PFSK-1 (cell line): ENCODE results near the gene SYTL5.

Experiments
- POLR2AphosphoS5 ChIP-seq: IDR thresholded peaks from 2 replicates; pipeline ENCODE4 v1.6.1; 2012; ENCODE audit warnings: low read depth, mild to moderate bottlenecking, control low read depth, low read length, moderate library complexity
- TAF1 ChIP-seq: IDR thresholded peaks from 2 replicates; pipeline ENCODE4 v1.6.1; 2012; ENCODE audit warnings: low read length, control low read depth, borderline replicate concordance; ENCODE audit not compliant: insufficient read depth
- TF ChIP-seq, protein P1 (sequence below), 2 experiments: IDR thresholded peaks; 2 replicates each; pipeline versions ENCODE4 v1.6.1 to v1.8.0; 2011 to 2012; ENCODE audit warnings: low read depth in 2 of 2, low read length in 2 of 2, control low read depth in 1 of 2, inconsistent platforms in 1 of 2, mild to moderate bottlenecking in 1 of 2, moderate library complexity in 1 of 2; ENCODE audit not compliant: insufficient read depth in 1 of 2

DNA sequence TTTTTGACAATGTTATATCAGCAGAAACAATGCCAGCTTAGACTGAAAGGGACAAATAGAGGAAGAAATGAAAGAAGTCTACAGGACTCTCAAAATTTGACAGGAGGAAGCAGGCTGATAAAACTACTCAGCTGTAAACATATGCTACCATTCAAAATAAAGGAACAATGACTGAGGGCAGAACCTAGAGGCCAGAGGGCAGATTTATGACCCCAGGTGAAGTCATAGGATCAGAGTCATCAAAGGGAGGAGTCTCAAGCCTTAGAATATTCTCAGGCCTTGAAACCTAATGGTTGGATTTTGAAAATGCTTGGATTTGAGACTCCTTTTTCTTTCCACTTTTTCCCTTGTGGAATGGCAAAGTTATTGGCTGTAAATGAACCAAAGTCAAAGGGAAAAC lies 17.0 kb upstream of the SYTL5 start:
- TF ChIP-seq, protein P1, sequence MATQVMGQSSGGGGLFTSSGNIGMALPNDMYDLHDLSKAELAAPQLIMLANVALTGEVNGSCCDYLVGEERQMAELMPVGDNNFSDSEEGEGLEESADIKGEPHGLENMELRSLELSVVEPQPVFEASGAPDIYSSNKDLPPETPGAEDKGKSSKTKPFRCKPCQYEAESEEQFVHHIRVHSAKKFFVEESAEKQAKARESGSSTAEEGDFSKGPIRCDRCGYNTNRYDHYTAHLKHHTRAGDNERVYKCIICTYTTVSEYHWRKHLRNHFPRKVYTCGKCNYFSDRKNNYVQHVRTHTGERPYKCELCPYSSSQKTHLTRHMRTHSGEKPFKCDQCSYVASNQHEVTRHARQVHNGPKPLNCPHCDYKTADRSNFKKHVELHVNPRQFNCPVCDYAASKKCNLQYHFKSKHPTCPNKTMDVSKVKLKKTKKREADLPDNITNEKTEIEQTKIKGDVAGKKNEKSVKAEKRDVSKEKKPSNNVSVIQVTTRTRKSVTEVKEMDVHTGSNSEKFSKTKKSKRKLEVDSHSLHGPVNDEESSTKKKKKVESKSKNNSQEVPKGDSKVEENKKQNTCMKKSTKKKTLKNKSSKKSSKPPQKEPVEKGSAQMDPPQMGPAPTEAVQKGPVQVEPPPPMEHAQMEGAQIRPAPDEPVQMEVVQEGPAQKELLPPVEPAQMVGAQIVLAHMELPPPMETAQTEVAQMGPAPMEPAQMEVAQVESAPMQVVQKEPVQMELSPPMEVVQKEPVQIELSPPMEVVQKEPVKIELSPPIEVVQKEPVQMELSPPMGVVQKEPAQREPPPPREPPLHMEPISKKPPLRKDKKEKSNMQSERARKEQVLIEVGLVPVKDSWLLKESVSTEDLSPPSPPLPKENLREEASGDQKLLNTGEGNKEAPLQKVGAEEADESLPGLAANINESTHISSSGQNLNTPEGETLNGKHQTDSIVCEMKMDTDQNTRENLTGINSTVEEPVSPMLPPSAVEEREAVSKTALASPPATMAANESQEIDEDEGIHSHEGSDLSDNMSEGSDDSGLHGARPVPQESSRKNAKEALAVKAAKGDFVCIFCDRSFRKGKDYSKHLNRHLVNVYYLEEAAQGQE (IDR thresholded peaks at IDR 0.05; ENCODE audit: insufficient read depth in 1 of 2, low read depth in 2 of 2, low read length in 2 of 2), result no peak
- TF ChIP-seq POLR2AphosphoS5 (no peak), TAF1 (no peak)
